Esophagus squamous epithelium (tissue), 5 donors: ENCODE data around the gene DCPS. TPM values are rescaled to one million over a fixed set of nuclear protein-coding genes. Genes with fewer than 3 reads are reported as not detected.
A peak's percentile ranks its signal among the peaks of the same experiment; 100 is the strongest.

ENCODE experiments used
- DNase-seq: peaks from one replicate; lab custom pipeline; 2025; lab: John Stamatoyannopoulos, UW
- H3K27ac ChIP-seq, 4 donors: fragments of 200-600 bp; sonication (generic); one replicate each; pipeline ENCODE4 v1.5.1; 2016 to 2019; ENCODE audit warnings: mild to moderate bottlenecking in 1 of 4
- H3K27me3 ChIP-seq, 4 donors: fragments of 200-600 bp; sonication (generic); 1 replicate in 3 of 4; 2 replicates in 1 of 4; pipeline versions ENCODE4 v1.5.1 to v1.6.0; 2017 to 2021; ENCODE audit warnings: antibody characterized with exemption in 1 of 4
- H3K36me3 ChIP-seq, 3 donors: fragments of 200-600 bp; sonication (generic); one replicate each; pipeline ENCODE4 v1.5.1; 2016 to 2019
- H3K4me1 ChIP-seq, 3 donors: fragments of 200-600 bp; sonication (generic); one replicate each; pipeline ENCODE4 v1.5.1; 2017 to 2019
- H3K4me3 ChIP-seq, 4 donors: fragments of 200-600 bp; sonication (generic); 1 replicate in 3 of 4; 2 replicates in 1 of 4; pipeline ENCODE4 v1.5.1; 2016 to 2019; ENCODE audit warnings: mild to moderate bottlenecking in 2 of 4, moderate library complexity in 1 of 4
- H3K9me3 ChIP-seq, 3 donors: fragments of 200-600 bp; sonication (generic); one replicate each; pipeline ENCODE4 v1.5.1; 2016 to 2019
- CTCF ChIP-seq, 6 experiments: fragments of 450-650 bp in 4 of 6; fragments of 200-600 bp in 2 of 6; sonication (generic) in 2 of 6; IDR thresholded peaks; one replicate each; pipeline ENCODE4 v1.5.1; 2016 to 2019; ENCODE audit warnings: antibody characterized with exemption in 6 of 6, mild to moderate bottlenecking in 4 of 6, moderate library complexity in 4 of 6
- POLR2A ChIP-seq, 4 donors: fragments of 450-650 bp; IDR thresholded peaks; one replicate each; pipeline ENCODE4 v1.6.1; 2017; ENCODE audit warnings: antibody characterized with exemption in 4 of 4, mild to moderate bottlenecking in 4 of 4, moderate library complexity in 3 of 4
- WGBS, 2 donors: methylation state at CpG; one replicate each; pipeline ENCODE4 v1.1.5; 2018; 5-methylcytosine and 5-hydroxymethylcytosine counted together
- intact Hi-C: fragments of 100-400 bp; cut with DNase I; formaldehyde crosslinking; loops from one replicate; pipeline ENCODE4 v1.15.0; 2022
- total RNA-seq, 4 donors: library from RNA; depleted of rRNA; stranded (reverse); fragments of >200 nt; gene quantifications; one replicate each; pipeline ENCODE4 v1.1.0, GENCODE V29; 2016
- donor health status: DM: yes; HTN: yes; CAD: no.

The DCPS gene
- total RNA-seq, 4 donors from 2014 or later: 12.0 to 25.7 (median 14.9) TPM

GRCh38 chr11:126355324-126355925 is 51.6 kb downstream of the DCPS start, which contains the start of gene ST3GAL4:
Gene ST3GAL4, plus strand, starts transcription at chr11:126355686. Its CDS starts 50,470 bp downstream, at chr11:126406156.
- H3K36me3 ChIP-seq: no peaks in the 10 kb centered on the region
- no peak for TF ChIP-seq CTCF (IDR thresholded peaks at IDR 0.05)
- TF ChIP-seq POLR2A (IDR thresholded peaks at IDR 0.05): peak in 2 of 4 donors; percentile 16 to 23
- H3K4me3 ChIP-seq: peak within 1 kb of the TSS; percentile 47 to 90 (median 58)
- WGBS, 2 donors: 1 to 7% methylated on average over 6 to 16 of the region's 71 CpGs
- peaks cover 27 to 99% (median 66%) of the 10 kb centered on the region in 3 donors for H3K4me1 ChIP-seq
- no peaks in the 10 kb centered on the region for H3K9me3 ChIP-seq
- peaks cover 0 to 51% (median 0%) of the 10 kb centered on the region in 4 donors for H3K27me3 ChIP-seq
- DNase-seq: peak; percentile 25
- peak within 1 kb of the TSS; percentile 69 to 91 (median 86) for H3K27ac ChIP-seq
- intact Hi-C loops: no loop called here

DNA sequence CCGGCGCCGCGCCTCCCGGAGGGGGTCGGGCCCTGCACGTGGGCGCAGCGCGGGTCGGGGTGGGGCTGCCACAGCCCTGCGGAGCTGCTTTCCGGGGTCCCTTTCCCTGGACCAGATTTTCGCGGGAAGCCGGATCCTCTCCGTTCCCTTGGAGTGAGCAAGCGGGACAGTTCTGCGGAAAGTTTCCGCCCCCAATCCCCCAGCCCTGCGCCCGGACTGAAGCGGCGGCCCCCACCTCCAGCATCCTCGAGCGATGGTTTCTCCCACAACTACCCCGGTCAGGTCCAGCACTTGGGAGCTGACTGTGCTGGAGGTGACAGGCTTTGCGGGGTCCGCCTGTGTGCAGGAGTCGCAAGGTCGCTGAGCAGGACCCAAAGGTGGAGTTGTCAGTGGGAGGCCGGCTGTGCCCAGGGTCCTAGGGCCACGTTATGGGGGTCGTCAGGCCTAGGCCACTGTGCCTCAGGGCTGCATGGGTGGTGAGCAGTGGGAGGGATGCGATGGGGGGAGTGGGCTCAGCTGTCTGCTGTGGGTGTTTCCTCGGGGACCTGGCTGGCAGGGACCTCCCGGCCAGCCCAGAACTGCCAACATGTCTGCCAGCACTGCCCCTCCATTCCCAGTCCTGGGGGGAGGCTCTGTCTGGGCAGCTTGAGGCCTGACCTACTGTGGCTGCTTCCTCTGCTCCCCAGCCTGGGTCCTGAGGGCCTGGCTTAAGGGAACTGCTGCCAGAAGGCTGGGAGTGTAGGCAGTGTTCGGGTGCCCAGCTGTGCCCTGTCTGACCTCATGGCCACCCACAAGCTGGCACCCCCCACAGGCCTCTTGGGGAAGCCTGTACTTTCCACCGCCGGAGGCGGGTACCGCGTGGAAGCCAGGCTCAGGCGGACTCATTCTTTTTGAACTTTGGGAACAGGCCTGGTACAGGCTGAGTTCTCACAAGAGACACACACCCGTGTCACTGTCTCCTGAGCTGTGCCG is 52.4 kb downstream of the DCPS start:
- peak overlapping the region; percentile 47 to 90 (median 58) for H3K4me3 ChIP-seq
- intact Hi-C loops: no loop called here
- peaks cover 27 to 99% (median 66%) of the 10 kb centered on the region in 3 donors for H3K4me1 ChIP-seq
- H3K9me3 ChIP-seq: no peaks in the 10 kb centered on the region
- no peaks in the 10 kb centered on the region for H3K36me3 ChIP-seq
- no peak for DNase-seq
- H3K27ac ChIP-seq: peak overlapping the region; percentile 69 to 91 (median 86)
- WGBS, 2 donors: 17 to 48% methylated on average over 2 to 5 of the region's 46 CpGs
- H3K27me3 ChIP-seq: peaks cover 0 to 51% (median 0%) of the 10 kb centered on the region in 4 donors
- TF ChIP-seq POLR2A (IDR thresholded peaks at IDR 0.05): no peak
- TF ChIP-seq CTCF (IDR thresholded peaks at IDR 0.05): no peak

- peak overlapping the region; percentile 69 to 91 (median 86) for H3K27ac ChIP-seq
- intact Hi-C loops: no loop called here
- H3K27me3 ChIP-seq: peaks cover 0 to 51% (median 0%) of the 10 kb centered on the region in 4 donors
- DNase-seq: no peak
- no peaks in the 10 kb centered on the region for H3K9me3 ChIP-seq
- 57 to 81% methylated on average over 9 to 14 of the region's 17 CpGs for WGBS, 2 donors
- H3K36me3 ChIP-seq: no peaks in the 10 kb centered on the region
- peaks cover 27 to 93% (median 59%) of the 10 kb centered on the region in 3 donors for H3K4me1 ChIP-seq
- H3K4me3 ChIP-seq: peak overlapping the region in 3 of 4 donors; percentile 55 to 90 (median 62)
- TF ChIP-seq POLR2A (IDR thresholded peaks at IDR 0.05): no peak
- TF ChIP-seq CTCF (IDR thresholded peaks at IDR 0.05): no peak
Measured at GRCh38 chr11:126357055-126357962, 53.4 kb downstream of the DCPS start.

- Histone ChIP-seq H3K36me3 (no peaks in the 10 kb centered on the region), H3K9me3 (no peaks in the 10 kb centered on the region), H3K27me3 (peaks cover 0 to 51% (median 0%) of the 10 kb centered on the region in 4 donors), H3K27ac (peak overlapping the region in 3 of 4 donors; percentile 84 to 91 (median 88)), H3K4me3 (peak overlapping the region in 2 of 4 donors; percentile 16 to 90), H3K4me1 (peaks cover 27 to 91% (median 54%) of the 10 kb centered on the region in 3 donors)
- WGBS, 2 donors: 91 to 95% methylated on average over 10 to 11 of the region's 18 CpGs
- no peak for TF ChIP-seq POLR2A (IDR thresholded peaks at IDR 0.05)
- TF ChIP-seq CTCF (IDR thresholded peaks at IDR 0.05): no peak
- intact Hi-C loops: no loop called here
- no peak for DNase-seq
Measured at GRCh38 chr11:126357969-126358762, 54.3 kb downstream of the DCPS start.
